ENCODE measurements around the gene PITRM1.
A peak's percentile ranks its signal among the peaks of the same experiment; 100 is the strongest.

PITRM1 gene

DNA sequence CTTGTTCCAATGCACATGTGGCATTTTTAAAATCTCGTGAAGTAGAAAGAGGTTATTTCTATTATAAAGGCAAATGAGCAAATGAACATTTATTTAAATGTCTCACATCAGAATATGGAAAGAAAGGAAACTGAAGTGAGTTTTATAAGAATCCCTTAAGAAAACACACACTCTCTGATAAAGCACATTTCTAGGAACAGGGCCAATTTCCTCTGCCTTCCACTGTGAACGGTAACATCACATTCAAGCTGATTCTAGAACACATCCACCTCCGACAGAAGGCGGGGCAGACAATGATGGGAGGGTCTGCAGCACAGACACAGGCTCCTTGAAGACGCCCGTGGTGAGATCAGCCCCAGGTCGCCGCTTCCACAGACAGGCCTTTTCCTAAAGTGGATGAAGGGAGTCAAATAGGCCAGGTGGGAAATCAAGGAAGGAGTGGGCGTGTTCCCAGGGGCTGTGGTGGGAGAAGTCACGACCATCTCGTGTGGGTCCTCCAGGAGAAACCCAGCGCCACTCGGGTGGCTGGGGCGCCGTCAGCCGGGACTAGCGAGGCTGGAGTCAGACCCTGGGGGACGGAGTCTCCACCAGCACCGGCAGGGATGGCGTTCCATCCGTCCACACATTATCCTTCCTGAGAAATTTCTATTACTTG, 31.1 kb downstream of the PITRM1 start:
- DNase-seq (ENCODE audit: low read depth) = no peak
- TF ChIP-seq, protein P1, sequence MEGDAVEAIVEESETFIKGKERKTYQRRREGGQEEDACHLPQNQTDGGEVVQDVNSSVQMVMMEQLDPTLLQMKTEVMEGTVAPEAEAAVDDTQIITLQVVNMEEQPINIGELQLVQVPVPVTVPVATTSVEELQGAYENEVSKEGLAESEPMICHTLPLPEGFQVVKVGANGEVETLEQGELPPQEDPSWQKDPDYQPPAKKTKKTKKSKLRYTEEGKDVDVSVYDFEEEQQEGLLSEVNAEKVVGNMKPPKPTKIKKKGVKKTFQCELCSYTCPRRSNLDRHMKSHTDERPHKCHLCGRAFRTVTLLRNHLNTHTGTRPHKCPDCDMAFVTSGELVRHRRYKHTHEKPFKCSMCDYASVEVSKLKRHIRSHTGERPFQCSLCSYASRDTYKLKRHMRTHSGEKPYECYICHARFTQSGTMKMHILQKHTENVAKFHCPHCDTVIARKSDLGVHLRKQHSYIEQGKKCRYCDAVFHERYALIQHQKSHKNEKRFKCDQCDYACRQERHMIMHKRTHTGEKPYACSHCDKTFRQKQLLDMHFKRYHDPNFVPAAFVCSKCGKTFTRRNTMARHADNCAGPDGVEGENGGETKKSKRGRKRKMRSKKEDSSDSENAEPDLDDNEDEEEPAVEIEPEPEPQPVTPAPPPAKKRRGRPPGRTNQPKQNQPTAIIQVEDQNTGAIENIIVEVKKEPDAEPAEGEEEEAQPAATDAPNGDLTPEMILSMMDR (IDR thresholded peaks at IDR 0.05; ENCODE audit: insufficient read depth, low read depth, low read length, missing control alignments) = no peak
- H3K4me3 ChIP-seq (ENCODE audit: low read length) = no peak overlapping the region

DNA sequence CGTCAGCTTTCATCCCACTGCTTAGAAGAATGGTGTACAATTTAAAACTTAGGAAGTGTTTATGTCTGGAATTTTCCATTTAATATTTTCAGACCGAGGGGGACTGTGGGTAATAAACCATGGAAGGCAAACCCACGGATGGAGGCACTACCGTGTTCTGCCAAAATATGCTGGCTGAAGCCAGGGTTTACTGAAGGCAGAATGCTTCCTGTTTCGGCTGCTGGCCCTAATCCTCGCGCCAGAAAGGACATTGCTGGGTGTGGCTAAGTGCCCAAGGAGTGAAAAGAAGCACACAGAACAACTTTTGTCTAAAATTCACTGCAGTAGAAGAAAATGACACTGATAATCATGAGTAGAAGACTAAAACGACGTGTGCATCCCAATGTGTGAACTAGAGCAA, 32.3 kb downstream of the PITRM1 start:
- TF ChIP-seq, protein P1 (IDR thresholded peaks at IDR 0.05; ENCODE audit: insufficient read depth, low read depth, low read length, missing control alignments) = no peak
- H3K4me3 ChIP-seq (ENCODE audit: low read length) = no peak overlapping the region
- no peak for DNase-seq (ENCODE audit: low read depth)

DNA sequence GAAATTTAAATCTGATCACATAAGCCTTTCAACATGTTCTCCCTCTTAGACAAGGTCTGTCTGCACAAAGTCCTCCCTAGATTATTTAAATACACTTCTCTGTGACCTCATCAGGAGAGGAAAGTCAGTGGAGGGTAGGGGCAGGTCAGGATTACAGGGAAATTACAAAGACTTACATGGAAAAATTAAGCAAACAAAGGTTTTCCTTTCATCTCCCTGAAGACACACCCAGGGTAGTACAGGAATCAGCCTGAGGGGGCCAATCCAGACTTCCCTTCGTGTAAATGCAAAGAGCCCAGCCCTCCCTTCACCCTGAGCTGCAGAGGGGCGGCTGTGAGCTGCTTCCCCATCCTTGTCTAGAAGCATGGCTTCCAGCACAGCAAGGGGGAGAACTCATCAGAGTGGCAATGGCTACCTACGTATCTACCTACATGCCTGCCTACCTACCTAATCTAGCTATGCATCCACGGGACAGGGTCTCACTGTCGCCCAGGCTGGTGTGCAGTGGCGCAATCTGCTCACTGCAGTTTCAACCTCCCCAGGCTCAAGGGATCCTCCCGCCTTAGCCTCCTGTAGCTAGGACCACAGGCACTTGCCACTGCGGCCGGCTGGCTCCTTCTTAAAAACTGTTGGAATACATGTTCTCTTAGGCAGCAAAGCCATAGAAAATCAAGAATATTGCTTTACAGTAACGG, 33.2 kb downstream of the PITRM1 start:
- DNase-seq (ENCODE audit: low read depth) = no peak
- TF ChIP-seq, protein P1 (IDR thresholded peaks at IDR 0.05; ENCODE audit: insufficient read depth, low read depth, low read length, missing control alignments) = no peak
- no peak overlapping the region for H3K4me3 ChIP-seq (ENCODE audit: low read length)

DNA sequence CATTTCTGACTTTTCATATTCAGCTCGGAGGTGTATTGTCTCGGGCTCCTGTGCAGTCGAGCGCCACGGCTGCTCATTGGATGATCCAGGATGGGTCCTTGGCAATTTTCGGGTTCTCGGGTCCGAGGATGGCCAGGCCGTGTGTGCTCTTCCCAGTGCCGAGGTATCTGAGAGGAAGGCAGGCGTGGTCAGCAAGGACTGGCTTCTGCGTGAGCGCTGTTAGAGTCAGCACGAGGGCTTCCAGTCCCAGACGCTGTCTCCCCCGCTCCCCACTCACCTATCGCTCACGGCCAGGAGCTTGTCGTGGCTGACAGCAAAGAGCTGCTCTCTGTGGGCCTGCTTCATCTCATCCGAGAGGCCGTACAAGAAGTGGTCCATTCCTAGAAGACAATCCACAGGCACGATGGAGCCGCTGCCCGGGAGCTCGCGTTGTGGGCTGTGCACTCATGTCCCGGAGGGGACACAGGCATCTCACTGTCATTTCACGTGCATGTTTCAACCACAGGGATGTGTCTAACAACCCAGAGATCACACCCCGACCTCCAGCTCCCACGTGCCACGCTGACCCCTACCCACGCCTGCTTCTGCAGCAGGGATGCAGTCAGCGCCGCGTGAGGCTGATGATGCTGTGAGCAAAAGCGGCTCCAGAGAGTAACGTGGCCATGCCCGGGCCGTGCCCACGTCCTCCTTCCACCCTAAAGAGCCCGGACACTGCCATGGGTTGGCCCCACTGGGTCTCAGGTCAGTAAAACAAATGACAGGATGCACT, 34.4 kb downstream of the PITRM1 start:
- no peak for DNase-seq (ENCODE audit: low read depth)
- TF ChIP-seq, protein P1 (IDR thresholded peaks at IDR 0.05; ENCODE audit: insufficient read depth, low read depth, low read length, missing control alignments) = no peak
- no peak overlapping the region for H3K4me3 ChIP-seq (ENCODE audit: low read length)

DNA sequence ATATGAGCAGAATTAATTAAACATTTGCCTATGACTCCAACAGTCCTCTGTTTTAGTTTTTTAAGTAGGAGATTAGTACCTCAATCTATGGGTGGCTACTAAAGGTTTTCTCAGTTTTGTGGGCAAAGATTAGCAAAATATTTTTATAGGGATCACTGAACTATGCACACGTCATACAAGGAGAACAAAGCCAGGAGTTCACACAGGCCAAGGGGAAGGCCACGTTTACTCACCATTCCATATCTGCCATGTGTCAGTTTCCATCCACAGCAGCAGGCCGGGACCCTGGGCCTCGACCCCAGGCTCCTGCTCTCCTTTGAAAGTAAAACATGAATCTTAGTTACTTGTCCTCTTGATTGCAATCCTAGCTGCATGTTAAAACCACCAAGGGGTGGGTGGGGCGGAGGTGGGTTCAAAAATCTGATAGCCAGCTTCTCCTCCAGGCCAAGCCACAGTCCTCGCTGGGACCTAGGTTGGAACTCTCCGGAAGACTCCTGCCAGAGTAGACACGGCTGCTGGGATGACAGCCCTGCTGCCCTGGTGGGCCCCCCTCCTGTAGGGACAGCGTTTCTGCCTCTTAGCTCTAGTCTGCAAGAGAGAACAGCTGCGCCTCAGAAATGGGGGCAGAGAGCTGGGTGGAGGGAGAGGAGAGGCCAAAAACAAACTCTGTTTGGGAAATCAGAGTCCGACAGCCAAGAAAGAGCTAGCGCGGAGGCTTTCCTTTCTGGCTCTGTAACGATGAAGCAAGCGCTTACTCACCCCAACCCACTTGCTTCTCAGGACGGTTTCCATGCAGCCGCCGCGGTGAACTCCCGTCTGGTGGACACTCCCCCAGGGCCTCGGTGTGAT, 35.6 kb downstream of the PITRM1 start:
- TF ChIP-seq, protein P1 (IDR thresholded peaks at IDR 0.05; ENCODE audit: insufficient read depth, low read depth, low read length, missing control alignments) = no peak
- no peak for DNase-seq (ENCODE audit: low read depth)
- H3K4me3 ChIP-seq (ENCODE audit: low read length) = no peak overlapping the region

DNA sequence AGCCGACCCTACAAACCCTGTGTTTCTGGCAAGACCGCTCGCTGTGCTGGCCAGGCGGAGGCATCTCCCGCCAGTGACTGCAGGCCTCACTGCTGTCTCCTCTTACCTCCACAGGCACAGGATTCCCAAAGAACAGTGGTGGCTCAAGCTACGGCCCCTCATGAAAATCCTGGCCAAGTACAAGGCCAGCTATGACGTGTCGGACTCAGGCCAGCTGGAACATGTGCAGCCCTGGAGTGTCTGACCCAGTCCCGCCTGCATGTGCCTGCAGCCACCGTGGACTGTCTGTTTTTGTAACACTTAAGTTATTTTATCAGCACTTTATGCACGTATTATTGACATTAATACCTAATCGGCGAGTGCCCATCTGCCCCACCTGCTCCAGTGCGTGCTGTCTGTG, 36.2 kb downstream of the PITRM1 start:
- DNase-seq (ENCODE audit: low read depth) = peak; percentile 64
- no peak overlapping the region for H3K4me3 ChIP-seq (ENCODE audit: low read length)
- TF ChIP-seq, protein P1 (IDR thresholded peaks at IDR 0.05; ENCODE audit: insufficient read depth, low read depth, low read length, missing control alignments) = no peak
